ENCODE results near the gene SLC2A9. TPM values are rescaled to one million over a fixed set of nuclear protein-coding genes. Genes with fewer than 3 reads are reported as not detected.

The SLC2A9 gene
- total and polyA plus RNA-seq, 2 of the 13 experiments (the other 11 are each of a cell fraction or from before 2014, with no cell fraction given): 36.2 to 42.3 TPM

DNA sequence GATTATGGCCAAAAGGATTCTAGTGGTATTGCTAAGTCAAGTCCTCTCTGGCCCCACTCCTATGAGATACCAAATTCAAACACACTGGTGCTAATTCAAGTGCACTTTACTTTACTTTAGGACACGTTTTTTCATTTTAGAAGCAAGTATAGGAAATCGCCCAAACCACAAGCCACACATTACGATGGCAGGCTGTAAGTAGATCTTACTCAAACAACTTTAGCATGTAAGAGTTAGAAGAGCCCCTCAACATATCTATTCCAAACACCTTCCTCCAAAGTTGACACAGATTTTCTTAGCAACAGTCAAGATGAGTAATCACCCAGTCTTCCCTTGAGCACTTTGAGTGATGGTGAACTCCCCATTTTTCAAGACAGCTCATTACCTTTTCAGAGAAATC, 196.2 kb downstream of the SLC2A9 start:
- no peak for ATAC-seq
- Histone ChIP-seq H3K4me1 (ENCODE audit: insufficient read depth, low read length) (no peaks in the 10 kb centered on the region), H3K9ac (ENCODE audit: insufficient read depth, low read depth, low read length) (no peak overlapping the region), H3K4me3 (replicated peaks in 1 of 3; ENCODE audit: insufficient read depth in 1 of 3, low read depth in 2 of 3, low read length in 3 of 3) (no peak overlapping the region), H3K4me2 (ENCODE audit: low read depth, low read length) (no peak overlapping the region), H4K20me1 (ENCODE audit: insufficient read depth, low read length) (no peaks in the 10 kb centered on the region), H2AFZ (ENCODE audit: low read length) (no peak overlapping the region), H3K27ac (ENCODE audit: extremely low read length, insufficient read depth, low read length) (no peak overlapping the region), H3K9me3 (ENCODE audit: low read length) (no peaks in the 10 kb centered on the region), H3K36me3 (replicated peaks in 1 of 2; ENCODE audit: control insufficient read depth in 1 of 2, insufficient read depth in 2 of 2, low read length in 2 of 2) (peaks cover 8 to 38% of the 10 kb centered on the region in 2 experiments), H3K27me3 (ENCODE audit: control insufficient read depth in 1 of 2, insufficient read depth in 2 of 2, low read length in 2 of 2) (no peaks in the 10 kb centered on the region), H3K79me2 (ENCODE audit: insufficient read depth, low read length) (no peaks in the 10 kb centered on the region)
- in situ Hi-C loops (cut with HindIII; ENCODE audit: extremely low pct_ligation_motif_present, low pct_unique_long_range_greater_than_20kb) (no loop called here), intact Hi-C loops (cut with micrococcal nuclease; ENCODE audit: unreplicated experiment) (no loop called here)
- FAIRE-seq: no peak
- ChIA-PET POLR2A (no interaction called here), CTCF (ENCODE audit: low intra/inter-chr PET ratio, low total read pairs) (no interaction called here)
- DNase-seq (ENCODE audit: low spot score): no peak
- TF ChIP-seq, protein P1, sequence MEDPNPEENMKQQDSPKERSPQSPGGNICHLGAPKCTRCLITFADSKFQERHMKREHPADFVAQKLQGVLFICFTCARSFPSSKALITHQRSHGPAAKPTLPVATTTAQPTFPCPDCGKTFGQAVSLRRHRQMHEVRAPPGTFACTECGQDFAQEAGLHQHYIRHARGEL (CRISPR knock-in tag; IDR thresholded peaks at IDR 0.05): no peak
- TF ChIP-seq ZNF616 (CRISPR knock-in tag; IDR thresholded peaks at IDR 0.05; ENCODE audit: low read depth): no peak
- no peak for TF ChIP-seq FIP1L1 (IDR thresholded peaks at IDR 0.05; ENCODE audit: borderline replicate concordance, insufficient read depth, low read depth, low read length)
- TF ChIP-seq CHCHD3 (CRISPR knock-in tag; IDR thresholded peaks at IDR 0.05): no peak
- no peak for TF ChIP-seq SIN3A (IDR thresholded peaks at IDR 0.05; ENCODE audit: borderline replicate concordance, low read depth, low read length)
- no peak for TF ChIP-seq ZFP36L2 (CRISPR knock-in tag; IDR thresholded peaks at IDR 0.05)
- TF ChIP-seq MED8 (CRISPR knock-in tag; IDR thresholded peaks at IDR 0.05; ENCODE audit: insufficient replicate concordance): no peak
- no peak for TF ChIP-seq ASH2L (IDR thresholded peaks at IDR 0.05; ENCODE audit: insufficient read length, low read depth, low read length)
- no peak for TF ChIP-seq GATA4 (IDR thresholded peaks at IDR 0.05; ENCODE audit: borderline replicate concordance, low read depth)
- no peak for TF ChIP-seq GLI4 (CRISPR knock-in tag; IDR thresholded peaks at IDR 0.05; ENCODE audit: borderline replicate concordance)
- no peak for TF ChIP-seq MIXL1 (CRISPR knock-in tag; IDR thresholded peaks at IDR 0.05)
- TF ChIP-seq, protein P2, sequence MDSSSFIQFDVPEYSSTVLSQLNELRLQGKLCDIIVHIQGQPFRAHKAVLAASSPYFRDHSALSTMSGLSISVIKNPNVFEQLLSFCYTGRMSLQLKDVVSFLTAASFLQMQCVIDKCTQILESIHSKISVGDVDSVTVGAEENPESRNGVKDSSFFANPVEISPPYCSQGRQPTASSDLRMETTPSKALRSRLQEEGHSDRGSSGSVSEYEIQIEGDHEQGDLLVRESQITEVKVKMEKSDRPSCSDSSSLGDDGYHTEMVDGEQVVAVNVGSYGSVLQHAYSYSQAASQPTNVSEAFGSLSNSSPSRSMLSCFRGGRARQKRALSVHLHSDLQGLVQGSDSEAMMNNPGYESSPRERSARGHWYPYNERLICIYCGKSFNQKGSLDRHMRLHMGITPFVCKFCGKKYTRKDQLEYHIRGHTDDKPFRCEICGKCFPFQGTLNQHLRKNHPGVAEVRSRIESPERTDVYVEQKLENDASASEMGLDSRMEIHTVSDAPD (CRISPR knock-in tag; IDR thresholded peaks at IDR 0.05): no peak
- no peak for TF ChIP-seq ZNF772 (CRISPR knock-in tag; IDR thresholded peaks at IDR 0.05)
- no peak for TF ChIP-seq ZZZ3 (CRISPR knock-in tag; IDR thresholded peaks at IDR 0.05; ENCODE audit: borderline replicate concordance)
- no peak for TF ChIP-seq ZNF331 (CRISPR knock-in tag; IDR thresholded peaks at IDR 0.05)
- TF ChIP-seq, protein P3, sequence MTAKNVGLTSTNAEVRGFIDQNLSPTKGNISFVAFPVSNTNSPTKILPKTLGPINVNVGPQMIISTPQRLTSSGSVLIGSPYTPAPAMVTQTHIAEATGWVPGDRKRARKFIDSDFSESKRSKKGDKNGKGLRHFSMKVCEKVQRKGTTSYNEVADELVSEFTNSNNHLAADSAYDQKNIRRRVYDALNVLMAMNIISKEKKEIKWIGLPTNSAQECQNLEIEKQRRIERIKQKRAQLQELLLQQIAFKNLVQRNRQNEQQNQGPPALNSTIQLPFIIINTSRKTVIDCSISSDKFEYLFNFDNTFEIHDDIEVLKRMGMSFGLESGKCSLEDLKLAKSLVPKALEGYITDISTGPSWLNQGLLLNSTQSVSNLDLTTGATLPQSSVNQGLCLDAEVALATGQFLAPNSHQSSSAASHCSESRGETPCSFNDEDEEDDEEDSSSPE (CRISPR knock-in tag; IDR thresholded peaks at IDR 0.05): no peak
- BruUV-seq (replicated peaks): no TSS peak
- 98% methylated on average over 3 of the region's 3 CpGs for WGBS (ENCODE audit: low lambda C conversion rate)

Data from HepG2 (cell line).